HEK293 (cell line): Measurements from ENCODE around the gene OR52R1.

Experiments
- CTCF ChIA-PET: fragments of 350-600 bp; formaldehyde crosslinking; extraction: SDS; loops from one replicate; lab custom pipeline; 2021; ENCODE audit warnings: antibody characterized with exemption; lab: Yijun Ruan, JAX
- POLR2A ChIA-PET: fragments of 300-600 bp; formaldehyde crosslinking; extraction: SDS; loops from one replicate; lab custom pipeline; 2020; ENCODE audit warnings: antibody characterized with exemption, inconsistent platforms; lab: Yijun Ruan, JAX
- H3K27ac ChIP-seq: fragments of 200-500 bp; sonication (Bioruptor generic); 2 replicates; pipeline ENCODE4 v1.5.1; 2014; ENCODE audit warnings: low read depth, low read length, control low read depth, inconsistent platforms; ENCODE audit errors: extremely low read depth
- H3K36me3 ChIP-seq, 2 experiments: fragments of 200-500 bp in 1 of 2; sonication (Bioruptor generic) in 1 of 2; 1 replicate in 1 of 2; 2 replicates in 1 of 2; pipeline ENCODE4 v1.5.1; 2014 to 2017; ENCODE audit warnings: inconsistent platforms in 2 of 2, low read length in 2 of 2; ENCODE audit not compliant: control insufficient read depth in 2 of 2, insufficient read depth in 1 of 2
- H3K4me1 ChIP-seq: fragments of 200-500 bp; sonication (Bioruptor generic); 2 replicates; pipeline ENCODE4 v1.5.1; 2014; ENCODE audit warnings: mild to moderate bottlenecking, low read length, inconsistent platforms; ENCODE audit not compliant: control insufficient read depth, insufficient read depth
- H3K4me3 ChIP-seq: 2 replicates; pipeline ENCODE4 v1.5.1; 2011; ENCODE audit warnings: low read depth, mild to moderate bottlenecking, control low read depth, low read length, moderate library complexity
- H3K9me3 ChIP-seq: fragments of 200-500 bp; sonication (Bioruptor generic); 2 replicates; pipeline ENCODE4 v1.5.1; 2014; ENCODE audit warnings: low read depth, low read length, inconsistent platforms; ENCODE audit not compliant: control insufficient read depth, insufficient read depth
- GLIS1 ChIP-seq: fragments of 450-650 bp; formaldehyde crosslinking; IDR thresholded peaks from 2 replicates; pipeline ENCODE4 v1.5.1; 2016; ENCODE audit warnings: missing biosample characterization, missing genetic modification characterization
- HOXC10 ChIP-seq: sonication (generic); formaldehyde crosslinking; IDR thresholded peaks from 2 replicates; pipeline ENCODE4 v1.8.1; 2023; ENCODE audit warnings: mild to moderate bottlenecking, missing genetic modification reagents
- YY1 ChIP-seq: fragments of 450-650 bp; formaldehyde crosslinking; IDR thresholded peaks from 2 replicates; pipeline ENCODE4 v1.5.1; 2018; ENCODE audit warnings: missing biosample characterization, missing genetic modification characterization
- ZEB2 ChIP-seq: fragments of 450-650 bp; formaldehyde crosslinking; IDR thresholded peaks from 2 replicates; pipeline ENCODE4 v1.5.1; 2016; ENCODE audit warnings: missing biosample characterization, missing genetic modification characterization
- ZFHX2 ChIP-seq: fragments of 450-650 bp; formaldehyde crosslinking; conservative IDR thresholded peaks from 2 replicates; pipeline ENCODE4 v1.5.1; 2016; ENCODE audit warnings: missing biosample characterization, missing genetic modification characterization
- ZNF292 ChIP-seq: fragments of 450-650 bp; formaldehyde crosslinking; IDR thresholded peaks from 2 replicates; pipeline ENCODE4 v1.5.1; 2016; ENCODE audit warnings: low read depth, missing biosample characterization, missing genetic modification characterization, borderline replicate concordance
- ZNF350 ChIP-seq: fragments of 450-650 bp; formaldehyde crosslinking; IDR thresholded peaks from 2 replicates; pipeline ENCODE4 v1.5.0; 2017; ENCODE audit warnings: missing biosample characterization, mild to moderate bottlenecking, missing genetic modification characterization
- ZNF354C ChIP-seq: fragments of 450-650 bp; formaldehyde crosslinking; IDR thresholded peaks from 2 replicates; pipeline ENCODE4 v1.5.1; 2016; ENCODE audit warnings: missing biosample characterization, missing genetic modification characterization, low read depth, borderline replicate concordance
- ZNF394 ChIP-seq: fragments of 450-650 bp; formaldehyde crosslinking; IDR thresholded peaks from 2 replicates; pipeline ENCODE4 v1.5.1; 2016; ENCODE audit warnings: missing biosample characterization, missing genetic modification characterization, mild to moderate bottlenecking, moderate library complexity, borderline replicate concordance
- ZNF501 ChIP-seq: fragments of 450-650 bp; formaldehyde crosslinking; IDR thresholded peaks from 2 replicates; pipeline ENCODE4 v1.5.1; 2016; ENCODE audit warnings: missing biosample characterization, missing genetic modification characterization
- ZNF530 ChIP-seq: fragments of 450-650 bp; formaldehyde crosslinking; IDR thresholded peaks from 2 replicates; pipeline ENCODE4 v1.5.1; 2016; ENCODE audit warnings: low read depth, missing biosample characterization, missing genetic modification characterization
- ZNF830 ChIP-seq: fragments of 450-650 bp; IDR thresholded peaks from 2 replicates; pipeline ENCODE4 v1.5.0; 2018; ENCODE audit warnings: missing biosample characterization, missing genetic modification characterization, low read depth, mild to moderate bottlenecking, moderate library complexity
- TF ChIP-seq, protein P1 (sequence below): sonication (generic); formaldehyde crosslinking; IDR thresholded peaks from 2 replicates; pipeline ENCODE4 v1.8.1; 2022; ENCODE audit warnings: mild to moderate bottlenecking, moderate library complexity, missing genetic modification reagents
- TF ChIP-seq, protein P2 (sequence below): fragments of 450-650 bp; formaldehyde crosslinking; IDR thresholded peaks from 2 replicates; pipeline ENCODE4 v1.5.1; 2017; ENCODE audit warnings: missing biosample characterization, missing genetic modification characterization
- TF ChIP-seq, protein P3 (sequence below): fragments of 450-650 bp; formaldehyde crosslinking; IDR thresholded peaks from 2 replicates; pipeline ENCODE4 v1.5.1; 2017; ENCODE audit warnings: missing biosample characterization, mild to moderate bottlenecking, missing genetic modification characterization, moderate library complexity
- TF ChIP-seq, protein P4 (sequence below): fragments of 450-650 bp; formaldehyde crosslinking; IDR thresholded peaks from 2 replicates; pipeline ENCODE4 v1.5.1; 2016; ENCODE audit warnings: missing biosample characterization, missing genetic modification characterization
- TF ChIP-seq, protein P5 (sequence below): fragments of 450-650 bp; formaldehyde crosslinking; IDR thresholded peaks from 2 replicates; pipeline ENCODE4 v1.5.1; 2016; ENCODE audit warnings: missing biosample characterization, missing genetic modification characterization

The OR52R1 gene

DNA sequence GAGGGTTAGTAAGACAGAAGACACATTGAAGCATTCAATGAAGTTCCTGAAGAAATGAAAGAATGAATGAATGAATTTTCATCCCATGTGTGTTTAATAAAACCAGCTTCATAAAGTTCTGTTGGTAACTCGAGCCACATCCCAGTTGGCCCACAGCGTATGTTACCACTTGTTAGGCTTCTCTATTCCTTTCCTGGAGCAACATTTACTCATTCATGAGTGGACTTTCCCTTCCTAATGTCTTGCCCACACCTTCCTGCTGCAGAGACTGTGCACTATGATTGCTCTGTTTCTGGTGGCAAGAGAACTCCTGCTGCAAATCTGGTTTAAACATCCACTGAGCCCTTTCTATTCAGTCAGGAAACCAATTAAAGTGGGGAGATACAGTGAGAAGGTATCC, 7.0 kb downstream of the OR52R1 start:
- TF ChIP-seq YY1 (tag by site-specific recombination): no peak
- Histone ChIP-seq H3K4me3 (no peak overlapping the region), H3K27ac (no peak overlapping the region), H3K36me3 (no peaks in the 10 kb centered on the region), H3K9me3 (no peaks in the 10 kb centered on the region), H3K4me1 (no peaks in the 10 kb centered on the region)
- POLR2A ChIA-PET: no interaction called here
- CTCF ChIA-PET: no interaction called here

DNA sequence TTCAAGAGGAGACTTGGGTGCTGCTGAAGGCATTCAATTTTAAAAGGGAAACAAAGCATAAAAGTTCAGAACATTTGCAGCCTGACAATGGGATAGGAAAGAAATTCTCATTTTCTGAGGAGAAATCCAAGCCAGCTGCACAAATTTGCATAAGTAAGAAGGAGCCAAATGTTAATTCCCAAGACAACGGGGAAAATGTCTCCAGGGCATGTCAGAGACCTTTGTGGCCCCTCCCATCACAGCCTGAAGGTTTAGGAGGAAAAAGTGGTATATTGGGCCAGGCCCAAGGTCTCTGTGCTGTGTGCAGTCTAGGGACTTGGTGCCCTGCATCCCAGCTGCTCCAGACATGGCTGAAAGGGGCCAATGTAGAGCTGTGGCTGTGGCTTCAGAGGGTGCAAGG, 21.7 kb downstream of the OR52R1 start:
- CTCF ChIA-PET: no interaction called here
- Histone ChIP-seq H3K27ac (no peak overlapping the region), H3K9me3 (no peaks in the 10 kb centered on the region), H3K36me3 (no peaks in the 10 kb centered on the region), H3K4me1 (no peaks in the 10 kb centered on the region), H3K4me3 (no peak overlapping the region)
- POLR2A ChIA-PET: no interaction called here
- TF ChIP-seq ZNF501 (tag by site-specific recombination) (no peak), ZNF354C (no peak), ZNF350 (tag by site-specific recombination) (no peak), ZNF830 (tag by site-specific recombination) (no peak), ZNF292 (tag by site-specific recombination) (no peak), ZEB2 (tag by site-specific recombination) (no peak), ZFHX2 (tag by site-specific recombination) (no peak), ZNF530 (tag by site-specific recombination) (no peak), ZNF394 (tag by site-specific recombination) (no peak), GLIS1 (tag by site-specific recombination) (no peak), HOXC10 (no peak)
- TF ChIP-seq, protein P1, sequence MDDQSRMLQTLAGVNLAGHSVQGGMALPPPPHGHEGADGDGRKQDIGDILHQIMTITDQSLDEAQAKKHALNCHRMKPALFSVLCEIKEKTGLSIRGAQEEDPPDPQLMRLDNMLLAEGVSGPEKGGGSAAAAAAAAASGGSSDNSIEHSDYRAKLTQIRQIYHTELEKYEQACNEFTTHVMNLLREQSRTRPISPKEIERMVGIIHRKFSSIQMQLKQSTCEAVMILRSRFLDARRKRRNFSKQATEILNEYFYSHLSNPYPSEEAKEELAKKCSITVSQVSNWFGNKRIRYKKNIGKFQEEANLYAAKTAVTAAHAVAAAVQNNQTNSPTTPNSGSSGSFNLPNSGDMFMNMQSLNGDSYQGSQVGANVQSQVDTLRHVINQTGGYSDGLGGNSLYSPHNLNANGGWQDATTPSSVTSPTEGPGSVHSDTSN: no peak
- TF ChIP-seq, protein P2, sequence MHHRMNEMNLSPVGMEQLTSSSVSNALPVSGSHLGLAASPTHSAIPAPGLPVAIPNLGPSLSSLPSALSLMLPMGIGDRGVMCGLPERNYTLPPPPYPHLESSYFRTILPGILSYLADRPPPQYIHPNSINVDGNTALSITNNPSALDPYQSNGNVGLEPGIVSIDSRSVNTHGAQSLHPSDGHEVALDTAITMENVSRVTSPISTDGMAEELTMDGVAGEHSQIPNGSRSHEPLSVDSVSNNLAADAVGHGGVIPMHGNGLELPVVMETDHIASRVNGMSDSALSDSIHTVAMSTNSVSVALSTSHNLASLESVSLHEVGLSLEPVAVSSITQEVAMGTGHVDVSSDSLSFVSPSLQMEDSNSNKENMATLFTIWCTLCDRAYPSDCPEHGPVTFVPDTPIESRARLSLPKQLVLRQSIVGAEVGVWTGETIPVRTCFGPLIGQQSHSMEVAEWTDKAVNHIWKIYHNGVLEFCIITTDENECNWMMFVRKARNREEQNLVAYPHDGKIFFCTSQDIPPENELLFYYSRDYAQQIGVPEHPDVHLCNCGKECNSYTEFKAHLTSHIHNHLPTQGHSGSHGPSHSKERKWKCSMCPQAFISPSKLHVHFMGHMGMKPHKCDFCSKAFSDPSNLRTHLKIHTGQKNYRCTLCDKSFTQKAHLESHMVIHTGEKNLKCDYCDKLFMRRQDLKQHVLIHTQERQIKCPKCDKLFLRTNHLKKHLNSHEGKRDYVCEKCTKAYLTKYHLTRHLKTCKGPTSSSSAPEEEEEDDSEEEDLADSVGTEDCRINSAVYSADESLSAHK (tag by site-specific recombination): no peak
- TF ChIP-seq, protein P3, sequence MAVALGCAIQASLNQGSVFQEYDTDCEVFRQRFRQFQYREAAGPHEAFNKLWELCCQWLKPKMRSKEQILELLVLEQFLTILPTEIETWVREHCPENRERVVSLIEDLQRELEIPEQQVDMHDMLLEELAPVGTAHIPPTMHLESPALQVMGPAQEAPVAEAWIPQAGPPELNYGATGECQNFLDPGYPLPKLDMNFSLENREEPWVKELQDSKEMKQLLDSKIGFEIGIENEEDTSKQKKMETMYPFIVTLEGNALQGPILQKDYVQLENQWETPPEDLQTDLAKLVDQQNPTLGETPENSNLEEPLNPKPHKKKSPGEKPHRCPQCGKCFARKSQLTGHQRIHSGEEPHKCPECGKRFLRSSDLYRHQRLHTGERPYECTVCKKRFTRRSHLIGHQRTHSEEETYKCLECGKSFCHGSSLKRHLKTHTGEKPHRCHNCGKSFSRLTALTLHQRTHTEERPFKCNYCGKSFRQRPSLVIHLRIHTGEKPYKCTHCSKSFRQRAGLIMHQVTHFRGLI: no peak
- TF ChIP-seq, protein P4, sequence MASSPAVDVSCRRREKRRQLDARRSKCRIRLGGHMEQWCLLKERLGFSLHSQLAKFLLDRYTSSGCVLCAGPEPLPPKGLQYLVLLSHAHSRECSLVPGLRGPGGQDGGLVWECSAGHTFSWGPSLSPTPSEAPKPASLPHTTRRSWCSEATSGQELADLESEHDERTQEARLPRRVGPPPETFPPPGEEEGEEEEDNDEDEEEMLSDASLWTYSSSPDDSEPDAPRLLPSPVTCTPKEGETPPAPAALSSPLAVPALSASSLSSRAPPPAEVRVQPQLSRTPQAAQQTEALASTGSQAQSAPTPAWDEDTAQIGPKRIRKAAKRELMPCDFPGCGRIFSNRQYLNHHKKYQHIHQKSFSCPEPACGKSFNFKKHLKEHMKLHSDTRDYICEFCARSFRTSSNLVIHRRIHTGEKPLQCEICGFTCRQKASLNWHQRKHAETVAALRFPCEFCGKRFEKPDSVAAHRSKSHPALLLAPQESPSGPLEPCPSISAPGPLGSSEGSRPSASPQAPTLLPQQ (tag by site-specific recombination): no peak
- TF ChIP-seq, protein P5, sequence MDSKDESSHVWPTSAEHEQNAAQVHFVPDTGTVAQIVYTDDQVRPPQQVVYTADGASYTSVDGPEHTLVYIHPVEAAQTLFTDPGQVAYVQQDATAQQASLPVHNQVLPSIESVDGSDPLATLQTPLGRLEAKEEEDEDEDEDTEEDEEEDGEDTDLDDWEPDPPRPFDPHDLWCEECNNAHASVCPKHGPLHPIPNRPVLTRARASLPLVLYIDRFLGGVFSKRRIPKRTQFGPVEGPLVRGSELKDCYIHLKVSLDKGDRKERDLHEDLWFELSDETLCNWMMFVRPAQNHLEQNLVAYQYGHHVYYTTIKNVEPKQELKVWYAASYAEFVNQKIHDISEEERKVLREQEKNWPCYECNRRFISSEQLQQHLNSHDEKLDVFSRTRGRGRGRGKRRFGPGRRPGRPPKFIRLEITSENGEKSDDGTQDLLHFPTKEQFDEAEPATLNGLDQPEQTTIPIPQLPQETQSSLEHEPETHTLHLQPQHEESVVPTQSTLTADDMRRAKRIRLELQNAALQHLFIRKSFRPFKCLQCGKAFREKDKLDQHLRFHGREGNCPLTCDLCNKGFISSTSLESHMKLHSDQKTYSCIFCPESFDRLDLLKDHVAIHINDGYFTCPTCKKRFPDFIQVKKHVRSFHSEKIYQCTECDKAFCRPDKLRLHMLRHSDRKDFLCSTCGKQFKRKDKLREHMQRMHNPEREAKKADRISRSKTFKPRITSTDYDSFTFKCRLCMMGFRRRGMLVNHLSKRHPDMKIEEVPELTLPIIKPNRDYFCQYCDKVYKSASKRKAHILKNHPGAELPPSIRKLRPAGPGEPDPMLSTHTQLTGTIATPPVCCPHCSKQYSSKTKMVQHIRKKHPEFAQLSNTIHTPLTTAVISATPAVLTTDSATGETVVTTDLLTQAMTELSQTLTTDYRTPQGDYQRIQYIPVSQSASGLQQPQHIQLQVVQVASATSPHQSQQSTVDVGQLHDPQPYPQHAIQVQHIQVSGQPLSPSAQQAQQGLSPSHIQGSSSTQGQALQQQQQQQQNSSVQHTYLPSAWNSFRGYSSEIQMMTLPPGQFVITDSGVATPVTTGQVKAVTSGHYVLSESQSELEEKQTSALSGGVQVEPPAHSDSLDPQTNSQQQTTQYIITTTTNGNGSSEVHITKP: no peak
